Measurements from ENCODE around the gene METTL26.
A peak's percentile ranks its signal among the peaks of the same experiment; 100 is the strongest.

Gene METTL26

DNA sequence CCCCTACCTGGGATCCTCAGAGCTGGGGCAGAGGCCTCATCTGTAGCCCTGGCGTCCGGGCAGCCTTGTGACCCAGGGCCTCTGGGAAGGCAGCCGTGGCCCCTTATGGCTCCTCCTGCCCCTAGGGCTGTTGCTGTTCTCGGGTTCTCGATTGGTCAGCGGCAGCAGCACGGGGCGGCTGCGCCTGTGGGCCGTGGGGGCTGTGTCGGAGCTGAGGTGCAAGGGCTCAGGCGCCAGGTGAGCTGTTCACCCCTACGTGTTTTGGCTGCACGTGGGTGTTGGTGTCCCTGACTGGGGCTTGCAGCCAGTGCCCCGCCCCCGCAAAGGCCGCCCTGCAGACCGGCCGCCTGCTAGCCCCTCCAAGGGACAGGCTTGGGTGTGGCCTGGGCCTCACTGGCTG, 26.0 kb upstream of the METTL26 start:
- ChIA-PET CTCF (interaction anchor here (0.8 to 1.7 kb wide), 7 partner anchors 9 to 87 kb away, joined by 3 to 5 read pairs (median 4); no protein-coding TSS in a partner anchor), POLR2A (no interaction called here)
- no peak for DNase-seq
- no peak overlapping the region for H3K4me3 ChIP-seq (ENCODE audit: control insufficient read depth in 1 of 7, extremely low read depth in 1 of 7, insufficient read depth in 4 of 7, low read depth in 2 of 7, low read length in 6 of 7)
- H3K27ac ChIP-seq (ENCODE audit: insufficient read depth in 1 of 2, low read depth in 1 of 2, low read length in 2 of 2, poor library complexity in 1 of 2, severe bottlenecking in 2 of 2), result no peak overlapping the region
- over 99% methylated on average over 19 of the region's 19 CpGs for WGBS (ENCODE audit: insufficient coverage)
- no peaks in the 10 kb centered on the region for H3K9me3 ChIP-seq (ENCODE audit: control extremely low read depth in 1 of 5, control insufficient read depth in 4 of 5, insufficient read depth in 2 of 5, low read depth in 1 of 5, low read length in 4 of 5)
- peaks cover 0 to 19% (median 16%) of the 10 kb centered on the region in 4 experiments for H3K4me1 ChIP-seq (ENCODE audit: control extremely low read depth in 1 of 4, control insufficient read depth in 4 of 4, insufficient read depth in 4 of 4, low read length in 3 of 4)
- H3K36me3 ChIP-seq (ENCODE audit: control insufficient read depth in 4 of 4, insufficient read depth in 4 of 4, low read length in 3 of 4), result peaks cover 0 to 39% (median 12%) of the 10 kb centered on the region in 4 experiments
- H3K27me3 ChIP-seq (replicated peaks in 2 of 5; ENCODE audit: control insufficient read depth in 4 of 5, insufficient read depth in 5 of 5, low read length in 4 of 5), result no peaks in the 10 kb centered on the region

GRCh38 chr16:661184-661821, 25.2 kb upstream of the METTL26 start:
- peaks cover 0 to 19% (median 16%) of the 10 kb centered on the region in 4 experiments for H3K4me1 ChIP-seq (ENCODE audit: control extremely low read depth in 1 of 4, control insufficient read depth in 4 of 4, insufficient read depth in 4 of 4, low read length in 3 of 4)
- WGBS (ENCODE audit: insufficient coverage), result 81% methylated on average over 28 of the region's 35 CpGs
- POLR2A ChIA-PET, result interaction anchor here (1.1 to 1.4 kb wide), 2 partner anchors 11 to 25 kb away, joined by 3 read pairs; no protein-coding TSS in a partner anchor
- H3K4me3 ChIP-seq (ENCODE audit: control insufficient read depth in 1 of 7, extremely low read depth in 1 of 7, insufficient read depth in 4 of 7, low read depth in 2 of 7, low read length in 6 of 7), result peak overlapping the region in 2 of 7 experiments; percentile 26 to 42
- CTCF ChIA-PET, result interaction anchor here (0.6 to 1.7 kb wide), 10 partner anchors 10 to 86 kb away, joined by 3 to 6 read pairs (median 4); partner anchors contain the start of gene RHBDL1
- H3K9me3 ChIP-seq (ENCODE audit: control extremely low read depth in 1 of 5, control insufficient read depth in 4 of 5, insufficient read depth in 2 of 5, low read depth in 1 of 5, low read length in 4 of 5), result no peaks in the 10 kb centered on the region
- H3K27me3 ChIP-seq (replicated peaks in 2 of 5; ENCODE audit: control insufficient read depth in 4 of 5, insufficient read depth in 5 of 5, low read length in 4 of 5), result no peaks in the 10 kb centered on the region
- peaks cover 0 to 36% (median 14%) of the 10 kb centered on the region in 4 experiments for H3K36me3 ChIP-seq (ENCODE audit: control insufficient read depth in 4 of 4, insufficient read depth in 4 of 4, low read length in 3 of 4)
- DNase-seq, result no peak
- peak overlapping the region in 1 of 2 experiments; percentile 1 for H3K27ac ChIP-seq (ENCODE audit: insufficient read depth in 1 of 2, low read depth in 1 of 2, low read length in 2 of 2, poor library complexity in 1 of 2, severe bottlenecking in 2 of 2)

DNA sequence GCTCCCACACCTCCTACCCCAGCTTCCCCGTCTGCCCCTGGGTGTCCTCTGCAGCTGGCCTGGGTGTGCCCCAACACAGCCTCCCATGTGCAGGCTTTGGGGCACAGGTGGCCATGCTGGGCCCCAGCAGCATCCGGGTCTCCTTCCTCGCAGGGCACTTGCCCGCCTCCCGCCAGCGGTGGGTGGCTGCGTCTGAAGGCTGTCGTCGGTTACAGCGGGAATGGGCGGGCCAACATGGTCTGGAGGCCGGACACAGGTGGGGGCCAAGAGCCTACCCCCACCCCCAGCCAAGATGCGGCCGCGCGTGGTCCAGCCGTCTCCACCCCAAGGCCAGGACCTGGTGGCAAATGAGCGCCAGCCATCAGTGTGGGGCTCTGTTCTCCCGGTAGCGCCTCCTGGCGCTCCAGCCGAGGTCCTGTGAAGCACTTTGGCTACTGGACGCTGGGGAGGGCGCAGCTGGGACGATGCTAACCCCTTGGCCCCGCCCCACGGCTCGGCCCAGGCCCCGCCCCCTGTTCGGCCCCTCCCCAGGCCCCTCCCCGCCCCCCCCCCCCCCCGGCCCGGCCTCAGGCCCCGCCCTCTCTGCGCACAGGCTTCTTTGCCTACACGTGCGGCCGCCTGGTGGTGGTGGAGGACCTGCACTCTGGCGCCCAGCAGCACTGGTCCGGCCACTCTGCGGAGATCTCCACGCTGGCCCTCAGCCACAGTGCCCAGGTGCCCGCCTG, 24.5 kb upstream of the METTL26 start:
- POLR2A ChIA-PET, result interaction anchor here (1.1 to 1.4 kb wide), 2 partner anchors 10 to 24 kb away, joined by 3 read pairs; no protein-coding TSS in a partner anchor
- H3K27ac ChIP-seq (ENCODE audit: insufficient read depth in 1 of 2, low read depth in 1 of 2, low read length in 2 of 2, poor library complexity in 1 of 2, severe bottlenecking in 2 of 2), result peak overlapping the region in 1 of 2 experiments; percentile 1

DNA sequence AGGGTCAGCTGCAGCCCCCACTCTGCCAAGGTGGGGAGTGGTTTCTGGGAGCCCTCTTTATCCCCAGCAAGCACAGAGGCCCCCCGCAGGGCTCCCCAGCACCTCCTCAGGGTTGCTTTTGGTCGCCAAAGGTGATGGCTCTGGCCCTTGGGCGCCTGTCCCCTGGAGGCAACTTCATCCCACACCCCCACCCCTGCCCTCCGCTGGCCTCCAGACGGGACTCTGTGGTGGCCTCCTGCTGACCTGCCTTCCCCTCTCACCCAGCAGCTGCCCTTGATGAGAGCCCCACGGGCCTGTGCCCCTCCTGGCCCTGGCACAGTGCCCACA, 24.0 kb upstream of the METTL26 start:
- no peak overlapping the region for H3K27ac ChIP-seq (ENCODE audit: insufficient read depth in 1 of 2, low read depth in 1 of 2, low read length in 2 of 2, poor library complexity in 1 of 2, severe bottlenecking in 2 of 2)

More for the DNA sequence above, 24.5 kb upstream of the METTL26 start:
- H3K9me3 ChIP-seq (ENCODE audit: control extremely low read depth in 1 of 5, control insufficient read depth in 4 of 5, insufficient read depth in 2 of 5, low read depth in 1 of 5, low read length in 4 of 5), result no peaks in the 10 kb centered on the region
- peaks cover 0 to 38% (median 14%) of the 10 kb centered on the region in 4 experiments for H3K36me3 ChIP-seq (ENCODE audit: control insufficient read depth in 4 of 4, insufficient read depth in 4 of 4, low read length in 3 of 4)
- peak overlapping the region in 4 of 7 experiments; percentile 15 to 74 (median 56) for H3K4me3 ChIP-seq (ENCODE audit: control insufficient read depth in 1 of 7, extremely low read depth in 1 of 7, insufficient read depth in 4 of 7, low read depth in 2 of 7, low read length in 6 of 7)
- peak; percentile 83 to 93 (median 90) for DNase-seq
- peaks cover 0 to 19% (median 16%) of the 10 kb centered on the region in 4 experiments for H3K4me1 ChIP-seq (ENCODE audit: control extremely low read depth in 1 of 4, control insufficient read depth in 4 of 4, insufficient read depth in 4 of 4, low read length in 3 of 4)
- CTCF ChIA-PET, result interaction anchor here (0.6 to 2.7 kb wide), 16 partner anchors 10 to 269 kb away, joined by 3 to 16 read pairs (median 4); partner anchors contain the start of genes METTL26, RHBDL1 and WDR90
- WGBS (ENCODE audit: insufficient coverage), result 19% methylated on average over 25 of the region's 43 CpGs
- H3K27me3 ChIP-seq (replicated peaks in 2 of 5; ENCODE audit: control insufficient read depth in 4 of 5, insufficient read depth in 5 of 5, low read length in 4 of 5), result no peaks in the 10 kb centered on the region

DNA sequence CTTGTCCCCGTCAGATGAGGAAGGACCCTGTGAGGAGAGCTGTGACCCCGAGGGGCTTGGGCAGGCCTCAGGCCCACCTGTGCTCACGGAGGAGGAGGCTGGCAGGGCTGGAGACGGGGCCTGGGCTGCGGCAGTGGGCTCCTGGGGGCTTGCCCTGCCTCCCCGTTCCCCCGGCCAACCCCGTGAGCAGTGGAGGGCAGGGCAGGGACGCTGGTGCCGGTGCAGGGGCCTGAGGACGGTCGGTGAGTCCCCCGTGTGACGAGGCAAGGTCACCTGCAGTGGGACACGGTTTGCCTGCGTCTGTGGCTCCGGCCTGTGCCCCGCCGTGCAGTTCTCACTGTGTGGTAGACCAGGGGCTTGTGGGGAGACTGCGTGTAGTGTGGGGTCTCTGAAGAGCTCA, 23.5 kb upstream of the METTL26 start:
- CTCF ChIA-PET, result interaction anchor here (0.7 to 2.7 kb wide), 13 partner anchors 9 to 268 kb away, joined by 3 to 16 read pairs (median 3); partner anchors contain the start of genes METTL26 and WDR90
- Histone ChIP-seq H3K27ac (ENCODE audit: insufficient read depth in 1 of 2, low read depth in 1 of 2, low read length in 2 of 2, poor library complexity in 1 of 2, severe bottlenecking in 2 of 2) (no peak overlapping the region), H3K4me3 (ENCODE audit: control insufficient read depth in 1 of 7, extremely low read depth in 1 of 7, insufficient read depth in 4 of 7, low read depth in 2 of 7, low read length in 6 of 7) (no peak overlapping the region), H3K9me3 (ENCODE audit: control extremely low read depth in 1 of 5, control insufficient read depth in 4 of 5, insufficient read depth in 2 of 5, low read depth in 1 of 5, low read length in 4 of 5) (no peaks in the 10 kb centered on the region), H3K36me3 (ENCODE audit: control insufficient read depth in 4 of 4, insufficient read depth in 4 of 4, low read length in 3 of 4) (peaks cover 0 to 47% (median 17%) of the 10 kb centered on the region in 4 experiments), H3K4me1 (ENCODE audit: control extremely low read depth in 1 of 4, control insufficient read depth in 4 of 4, insufficient read depth in 4 of 4, low read length in 3 of 4) (peaks cover 0 to 19% (median 16%) of the 10 kb centered on the region in 4 experiments), H3K27me3 (replicated peaks in 2 of 5; ENCODE audit: control insufficient read depth in 4 of 5, insufficient read depth in 5 of 5, low read length in 4 of 5) (no peaks in the 10 kb centered on the region)
- 97% methylated on average over 19 of the region's 20 CpGs for WGBS (ENCODE audit: insufficient coverage)
- POLR2A ChIA-PET, result interaction anchor here (1.4 kb wide), 1 partner anchor 9 kb away, joined by 3 read pairs; no protein-coding TSS in a partner anchor
- DNase-seq, result no peak

More for the DNA sequence above, 24.0 kb upstream of the METTL26 start:
- Histone ChIP-seq H3K4me3 (ENCODE audit: control insufficient read depth in 1 of 7, extremely low read depth in 1 of 7, insufficient read depth in 4 of 7, low read depth in 2 of 7, low read length in 6 of 7) (peak overlapping the region in 4 of 7 experiments; percentile 15 to 74 (median 56)), H3K4me1 (ENCODE audit: control extremely low read depth in 1 of 4, control insufficient read depth in 4 of 4, insufficient read depth in 4 of 4, low read length in 3 of 4) (peaks cover 0 to 19% (median 16%) of the 10 kb centered on the region in 4 experiments), H3K36me3 (ENCODE audit: control insufficient read depth in 4 of 4, insufficient read depth in 4 of 4, low read length in 3 of 4) (peaks cover 0 to 44% (median 17%) of the 10 kb centered on the region in 4 experiments), H3K9me3 (ENCODE audit: control extremely low read depth in 1 of 5, control insufficient read depth in 4 of 5, insufficient read depth in 2 of 5, low read depth in 1 of 5, low read length in 4 of 5) (no peaks in the 10 kb centered on the region), H3K27me3 (replicated peaks in 2 of 5; ENCODE audit: control insufficient read depth in 4 of 5, insufficient read depth in 5 of 5, low read length in 4 of 5) (no peaks in the 10 kb centered on the region)
- ChIA-PET CTCF (interaction anchor here (0.7 to 2.7 kb wide), 14 partner anchors 10 to 268 kb away, joined by 3 to 16 read pairs (median 4); partner anchors contain the start of genes METTL26, RHBDL1 and WDR90), POLR2A (interaction anchor here (1.1 to 1.4 kb wide), 2 partner anchors 9 to 23 kb away, joined by 3 read pairs; no protein-coding TSS in a partner anchor)
- no peak for DNase-seq
- WGBS (ENCODE audit: insufficient coverage), result 90% methylated on average over 2 of the region's 6 CpGs

DNA sequence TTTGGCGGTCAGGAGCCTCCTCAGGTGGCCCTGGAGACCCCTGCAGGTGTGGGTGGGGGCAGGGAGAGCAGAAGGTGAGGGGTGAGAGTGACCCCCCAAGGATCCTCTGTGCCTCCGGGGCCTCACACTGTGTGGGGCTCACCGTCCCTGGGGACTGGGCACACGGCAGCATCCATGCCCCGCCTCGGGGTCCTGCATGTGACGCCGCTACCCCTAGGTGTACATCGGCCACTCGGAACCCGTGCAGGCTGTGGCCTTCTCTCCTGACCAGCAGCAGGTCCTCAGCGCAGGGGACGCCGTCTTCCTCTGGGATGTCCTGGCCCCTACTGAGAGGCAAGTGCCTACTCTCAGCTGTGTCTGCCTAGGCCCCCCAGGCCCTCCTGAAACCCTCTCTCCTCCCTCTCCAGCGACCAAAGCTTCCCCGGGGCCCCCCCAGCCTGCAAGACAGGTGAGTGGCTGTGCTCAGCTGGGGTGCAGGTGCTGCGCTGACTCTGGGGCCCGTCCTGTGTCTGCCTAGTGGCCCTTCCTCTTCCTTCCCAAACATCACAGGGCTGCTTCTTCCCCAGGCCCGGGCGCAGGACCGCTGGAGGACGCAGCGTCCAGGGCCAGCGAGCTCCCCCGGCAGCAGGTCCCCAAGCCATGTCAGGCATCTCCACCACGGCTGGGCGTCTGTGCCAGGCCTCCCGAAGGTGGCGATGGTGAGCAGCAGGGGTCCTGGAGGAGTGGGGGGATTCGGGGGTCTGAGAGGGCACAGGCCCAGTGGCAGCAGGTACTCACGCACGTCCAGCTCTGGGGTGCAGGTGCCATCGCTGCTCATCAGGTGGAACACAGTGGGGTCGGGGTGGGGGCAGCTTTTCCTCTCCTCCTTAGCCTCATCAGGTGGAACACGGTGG, 22.8 kb upstream of the METTL26 start:
- 98% methylated on average over 32 of the region's 35 CpGs for WGBS (ENCODE audit: insufficient coverage)
- Histone ChIP-seq H3K4me1 (ENCODE audit: control extremely low read depth in 1 of 4, control insufficient read depth in 4 of 4, insufficient read depth in 4 of 4, low read length in 3 of 4) (peaks cover 0 to 19% (median 16%) of the 10 kb centered on the region in 4 experiments), H3K27ac (ENCODE audit: insufficient read depth in 1 of 2, low read depth in 1 of 2, low read length in 2 of 2, poor library complexity in 1 of 2, severe bottlenecking in 2 of 2) (no peak overlapping the region), H3K4me3 (ENCODE audit: control insufficient read depth in 1 of 7, extremely low read depth in 1 of 7, insufficient read depth in 4 of 7, low read depth in 2 of 7, low read length in 6 of 7) (no peak overlapping the region), H3K9me3 (ENCODE audit: control extremely low read depth in 1 of 5, control insufficient read depth in 4 of 5, insufficient read depth in 2 of 5, low read depth in 1 of 5, low read length in 4 of 5) (no peaks in the 10 kb centered on the region), H3K27me3 (replicated peaks in 2 of 5; ENCODE audit: control insufficient read depth in 4 of 5, insufficient read depth in 5 of 5, low read length in 4 of 5) (no peaks in the 10 kb centered on the region), H3K36me3 (ENCODE audit: control insufficient read depth in 4 of 4, insufficient read depth in 4 of 4, low read length in 3 of 4) (peaks cover 0 to 49% (median 17%) of the 10 kb centered on the region in 4 experiments)
- ChIA-PET POLR2A (interaction anchor here (0.6 kb wide), 1 partner anchor 76 kb away, joined by 3 read pairs; no protein-coding TSS in a partner anchor), CTCF (interaction anchor here (0.7 to 2.7 kb wide), 9 partner anchors 9 to 267 kb away, joined by 3 to 16 read pairs (median 3); partner anchors contain the start of genes METTL26 and WDR90)
- DNase-seq, result no peak
